HG03039 (cell line): ENCODE measurements around the gene CTXND2.
A peak's percentile ranks its signal among the peaks of the same experiment; 100 is the strongest.
"Not testable (repeated sequence)": the region's sequence is repeated elsewhere in the genome, so short reads cannot be mapped to it uniquely, and the experiment has no call there.

Experiments used
- ATAC-seq: cut with Tn5 transposase; IDR thresholded peaks from one replicate; pipeline ENCODE4 v1.9.1; 2021; ENCODE audit warnings: mild to moderate bottlenecking, moderate library complexity; ENCODE audit not compliant: unreplicated experiment

The CTXND2 gene

GRCh38 chr1:150888727-150889126, 1.8 kb downstream of the CTXND2 start:
- ATAC-seq: no peak

GRCh38 chr1:150890033-150890416, 3.1 kb downstream of the CTXND2 start:
- ATAC-seq: no peak

- no peak for ATAC-seq
Observed at GRCh38 chr1:150893336-150893913, 6.5 kb downstream of the CTXND2 start.

GRCh38 chr1:150895618-150896017, 8.7 kb downstream of the CTXND2 start:
- ATAC-seq: no peak

GRCh38 chr1:150899795-150900194, 12.9 kb downstream of the CTXND2 start:
- ATAC-seq: not testable (repeated sequence)

- no peak for ATAC-seq
Observed at GRCh38 chr1:150902346-150902745, 15.4 kb downstream of the CTXND2 start.

GRCh38 chr1:150902751-150903150, 15.8 kb downstream of the CTXND2 start:
- ATAC-seq: no peak

GRCh38 chr1:150905301-150905700, 18.4 kb downstream of the CTXND2 start:
- no peak for ATAC-seq

- ATAC-seq: no peak
Observed at GRCh38 chr1:150906329-150906728, 19.4 kb downstream of the CTXND2 start.

- no peak for ATAC-seq
Observed at GRCh38 chr1:150906813-150907212, 19.9 kb downstream of the CTXND2 start.

GRCh38 chr1:150909585-150910180, 22.7 kb downstream of the CTXND2 start:
- ATAC-seq: no peak

GRCh38 chr1:150912623-150913022, 25.7 kb downstream of the CTXND2 start:
- no peak for ATAC-seq

GRCh38 chr1:150917387-150917786, 30.5 kb downstream of the CTXND2 start:
- no peak for ATAC-seq

- ATAC-seq: no peak
Observed at GRCh38 chr1:150922519-150922975, 35.6 kb downstream of the CTXND2 start.

GRCh38 chr1:150925080-150925479, 38.1 kb downstream of the CTXND2 start:
- no peak for ATAC-seq

- peak; percentile 86 for ATAC-seq
Observed at GRCh38 chr1:150926097-150926741, 39.3 kb downstream of the CTXND2 start, which contains the start of gene SETDB1. Gene SETDB1 (plus strand): TSS chr1:150926363. CDS start chr1:150927715, 1,352 bp downstream.

GRCh38 chr1:150927624-150928023, 40.7 kb downstream of the CTXND2 start:
- ATAC-seq: no peak

GRCh38 chr1:150928286-150928685, 41.4 kb downstream of the CTXND2 start:
- ATAC-seq: no peak

- ATAC-seq: not testable (repeated sequence)
Observed at GRCh38 chr1:150928775-150929174, 41.8 kb downstream of the CTXND2 start.

GRCh38 chr1:150931773-150932172, 44.8 kb downstream of the CTXND2 start:
- ATAC-seq: no peak

GRCh38 chr1:150944856-150945255, 57.9 kb downstream of the CTXND2 start:
- no peak for ATAC-seq

- no peak for ATAC-seq
Observed at GRCh38 chr1:150954708-150955107, 67.8 kb downstream of the CTXND2 start.
